Endothelial cell of umbilical vein (primary cell): ENCODE data around the gene CUL7. TPM values are rescaled to one million over a fixed set of nuclear protein-coding genes. Genes with fewer than 3 reads are reported as not detected.

Experiments used
- BruUV-seq: library from RNA; stranded (reverse); fragments of 400-500 nt; replicated peaks from 2 replicates; lab custom pipeline; 2021; lab: Mats Ljungman, UMichigan
- CTCF ChIA-PET: fragments of 300-600, 350-600 bp; sonication (Branson Sonifier 250); formaldehyde crosslinking; loops from one replicate; lab custom pipeline; 2021; ENCODE audit warnings: antibody characterized with exemption, inconsistent platforms; lab: Charles Lee
- POLR2A ChIA-PET: fragments of 300-600, 350-600 bp; sonication (Branson Sonifier 250); formaldehyde crosslinking; loops from one replicate; lab custom pipeline; 2021; ENCODE audit warnings: antibody characterized with exemption, inconsistent platforms; lab: Charles Lee
- DNase-seq: peaks from one replicate; pipeline ENCODE4 v3.0.0-alpha.2; 2011; ENCODE audit warnings: low read depth, low spot score
- FAIRE-seq: peaks from 2 replicates; lab custom pipeline; 2011; peaks lifted over from hg19 to GRCh38; lab: Jason Lieb, UNC
- H2AFZ ChIP-seq: 2 replicates; pipeline ENCODE4 v1.6.0; 2012; ENCODE audit warnings: low read depth, low read length, control low read depth, inconsistent platforms
- H3K27ac ChIP-seq: 2 replicates; pipeline ENCODE4 v1.5.1; 2011; ENCODE audit warnings: low read depth, mild to moderate bottlenecking, control low read depth, low read length, moderate library complexity; ENCODE audit not compliant: insufficient read depth
- H3K27me3 ChIP-seq, 2 experiments: 2 replicates each; pipeline versions ENCODE4 v1.6.0 to v1.6.1; 2011; ENCODE audit warnings: low read length in 2 of 2, mixed read lengths in 1 of 2; ENCODE audit not compliant: control insufficient read depth in 2 of 2, insufficient read depth in 2 of 2
- H3K36me3 ChIP-seq, 2 experiments: 2 replicates in 1 of 2; 3 replicates in 1 of 2; pipeline ENCODE4 v1.5.1; 2011; ENCODE audit warnings: low read length in 2 of 2, mild to moderate bottlenecking in 1 of 2, moderate library complexity in 1 of 2; ENCODE audit not compliant: control insufficient read depth in 2 of 2, insufficient read depth in 2 of 2; ENCODE audit errors: extremely low read depth in 1 of 2
- H3K4me1 ChIP-seq: 3 replicates; pipeline ENCODE4 v1.5.1; 2011; ENCODE audit warnings: mild to moderate bottlenecking, low read length; ENCODE audit not compliant: control insufficient read depth, insufficient read depth; ENCODE audit errors: extremely low read depth
- H3K4me2 ChIP-seq: 2 replicates; pipeline ENCODE4 v1.6.1; 2011; ENCODE audit warnings: low read length, control low read depth, mixed read lengths; ENCODE audit not compliant: insufficient read depth
- H3K4me3 ChIP-seq, 3 experiments: fragments of 200-600 bp in 1 of 3; sonication (generic), shearing (Covaris generic) in 1 of 3; replicated peaks in 1 of 3; 2 replicates each; pipeline ENCODE4 v1.5.1; 2011 to 2016; ENCODE audit warnings: control low read depth in 3 of 3, low read length in 3 of 3, mild to moderate bottlenecking in 2 of 3, inconsistent platforms in 1 of 3, low read depth in 1 of 3, moderate library complexity in 1 of 3; ENCODE audit not compliant: insufficient read depth in 1 of 3
- H3K79me2 ChIP-seq: 2 replicates; pipeline ENCODE4 v1.6.0; 2012; ENCODE audit warnings: low read length, inconsistent platforms; ENCODE audit not compliant: control insufficient read depth, insufficient read depth
- H3K9ac ChIP-seq: replicated peaks from 2 replicates; pipeline ENCODE3; 2011; ENCODE audit warnings: low read length, control low read depth; ENCODE audit not compliant: insufficient read depth; ENCODE audit errors: extremely low read depth
- H3K9me1 ChIP-seq: replicated peaks from 3 replicates; pipeline ENCODE4 v1.6.0; 2011; ENCODE audit warnings: mild to moderate bottlenecking, low read length; ENCODE audit not compliant: control insufficient read depth, insufficient read depth; ENCODE audit errors: extremely low read depth
- H3K9me3 ChIP-seq: replicated peaks from 2 replicates; pipeline ENCODE4 v1.5.1; 2012; ENCODE audit warnings: low read length, inconsistent platforms; ENCODE audit not compliant: control insufficient read depth, insufficient read depth
- H4K20me1 ChIP-seq: replicated peaks from 2 replicates; pipeline ENCODE3; 2011; ENCODE audit warnings: mild to moderate bottlenecking, low read length; ENCODE audit not compliant: control insufficient read depth, insufficient read depth; ENCODE audit errors: extremely low read depth
- CTCF ChIP-seq, 2 donors: IDR thresholded peaks; 1 replicate in 1 of 2; 2 replicates in 1 of 2; pipeline ENCODE4 v1.5.1; 2011; ENCODE audit warnings: low read length in 2 of 2, mild to moderate bottlenecking in 2 of 2, moderate library complexity in 2 of 2, control low read depth in 1 of 2, inconsistent platforms in 1 of 2, low read depth in 1 of 2; ENCODE audit not compliant: insufficient read depth in 1 of 2; ENCODE audit errors: extremely low read depth in 1 of 2
- EZH2 ChIP-seq: IDR thresholded peaks from 2 replicates; pipeline ENCODE4 v1.6.1; 2012; ENCODE audit warnings: borderline replicate concordance, low read depth, mild to moderate bottlenecking, moderate library complexity, low read length, inconsistent platforms; ENCODE audit not compliant: severe bottlenecking
- FOS ChIP-seq: IDR thresholded peaks from 2 replicates; pipeline ENCODE4 v1.6.1; 2011; ENCODE audit warnings: mild to moderate bottlenecking, low read length, moderate library complexity, borderline replicate concordance; ENCODE audit not compliant: insufficient read depth
- GATA2 ChIP-seq: IDR thresholded peaks from 2 replicates; pipeline ENCODE4 v1.7.0; 2011; ENCODE audit warnings: low read depth, mild to moderate bottlenecking, moderate library complexity, mixed read lengths, low read length; ENCODE audit not compliant: insufficient read length, insufficient read depth
- JUN ChIP-seq: IDR thresholded peaks from 2 replicates; pipeline ENCODE4 v1.6.1; 2011; ENCODE audit warnings: borderline replicate concordance, low read depth; ENCODE audit not compliant: insufficient read length, insufficient read depth
- MAX ChIP-seq: IDR thresholded peaks from 2 replicates; pipeline ENCODE4 v1.6.1; 2011; ENCODE audit not compliant: insufficient read depth, insufficient read length
- MYC ChIP-seq: IDR thresholded peaks from one replicate; pipeline ENCODE4 v1.6.1; 2011; ENCODE audit warnings: mild to moderate bottlenecking, low read depth, low read length
- POLR2A ChIP-seq: IDR thresholded peaks from 2 replicates; pipeline ENCODE4 v1.6.1; 2012; ENCODE audit warnings: low read depth, mild to moderate bottlenecking, control low read depth, low read length
- POLR2AphosphoS5 ChIP-seq: IDR thresholded peaks from 2 replicates; pipeline ENCODE4 v1.6.1; 2012; ENCODE audit warnings: low read depth, mild to moderate bottlenecking, control low read depth, low read length, moderate library complexity; ENCODE audit not compliant: insufficient read depth
- dilution Hi-C: fragments of 300-500 bp; cut with MboI; formaldehyde crosslinking; loops from one replicate; pipeline ENCODE4 v1.15.0; 2019; ENCODE audit warnings: low sequenced_read_pairs; ENCODE audit not compliant: extremely low pct_ligation_motif_present
- intact Hi-C: fragments of 100-400 bp; cut with micrococcal nuclease; formaldehyde crosslinking; loops from one replicate; pipeline ENCODE4 v1.10.0; 2022
- polyA plus RNA-seq, 4 experiments: library from polyadenylated mRNA; depleted of rRNA in 3 of 4; stranded (reverse) in 3 of 4; unstranded in 1 of 4; fragments of >200 nt; gene quantifications; 2 replicates each; pipeline versions ENCODE4 v1.2.1 to v1.2.3, GENCODE V29; 2011 to 2012; ENCODE audit warnings: missing spikeins in 1 of 4
- total RNA-seq: library from RNA; stranded (reverse); gene quantifications from 2 replicates; pipeline ENCODE4 v1.2.3, GENCODE V29; 2021

The CUL7 gene
- total and polyA plus RNA-seq, 2 donors (not counting 3 experiments of a cell fraction or from before 2014, with no cell fraction given) = 29.4 to 33.7 TPM

GRCh38 chr6:43013097-43013842, 40.4 kb downstream of the CUL7 start:
- H3K36me3 ChIP-seq = peaks cover 10 to 26% of the 10 kb centered on the region in 2 experiments
- CTCF ChIA-PET = interaction anchor here (0.9 to 8.7 kb wide), 6 partner anchors 25 to 131 kb away, joined by 3 to 55 read pairs (median 4); partner anchors contain the start of genes CUL7 and PEX6
- DNase-seq = no peak

GRCh38 chr6:43012364-43012763, 41.3 kb downstream of the CUL7 start:
- TF ChIP-seq MAX = no peak
- no peak for TF ChIP-seq MYC
- no peak for TF ChIP-seq JUN
- no peak for TF ChIP-seq FOS
- TF ChIP-seq POLR2AphosphoS5 = no peak
- TF ChIP-seq POLR2A = no peak
- no peak for TF ChIP-seq CTCF (IDR thresholded peaks at IDR 0.05; ENCODE audit: extremely low read depth in 1 of 2, insufficient read depth in 1 of 2, low read depth in 1 of 2, low read length in 2 of 2)
- no peak for TF ChIP-seq GATA2
- TF ChIP-seq EZH2 = no peak
- no peak overlapping the region for H3K9ac ChIP-seq
- BruUV-seq = no TSS peak
- ChIA-PET CTCF (interaction anchor here (8.7 kb wide), 1 partner anchor 132 kb away, joined by 55 read pairs; no protein-coding TSS in a partner anchor), POLR2A (interaction anchor here (1.0 kb wide), 1 partner anchor 28 kb away, joined by 3 read pairs; the partner anchor contains the start of gene PPP2R5D)
- H3K9me3 ChIP-seq = no peaks in the 10 kb centered on the region
- intact Hi-C loops (loop anchor here (5.0 kb wide), 1 partner anchor 50 kb away; the partner anchor contains the start of gene GNMT), dilution Hi-C loops (no loop called here)
- H3K27me3 ChIP-seq = no peaks in the 10 kb centered on the region
- peaks cover 17% of the 10 kb centered on the region for H3K4me1 ChIP-seq
- peaks cover 34% of the 10 kb centered on the region for H3K79me2 ChIP-seq
- peak overlapping the region; percentile 86 for H3K4me2 ChIP-seq
- peaks cover 14 to 28% of the 10 kb centered on the region in 2 experiments for H3K36me3 ChIP-seq
- no peak for FAIRE-seq
- no peak overlapping the region for H3K4me3 ChIP-seq
- no peak for DNase-seq
- no peak overlapping the region for H3K27ac ChIP-seq
- no peaks in the 10 kb centered on the region for H3K9me1 ChIP-seq
- H2AFZ ChIP-seq = no peak overlapping the region
- H4K20me1 ChIP-seq = no peaks in the 10 kb centered on the region

More at GRCh38 chr6:43013097-43013842, 40.4 kb downstream of the CUL7 start:
- intact Hi-C loops (loop anchor here (1.0 to 5.0 kb wide), 2 partner anchors 29 to 51 kb away; partner anchors contain the start of genes GNMT and PPP2R5D), dilution Hi-C loops (no loop called here)
- POLR2A ChIA-PET = interaction anchor here (0.7 to 1.9 kb wide), 8 partner anchors 17 to 84 kb away, joined by 3 to 9 read pairs (median 5); partner anchors contain the start of genes CNPY3, CUL7, KLC4 and MRPL2
- H2AFZ ChIP-seq = peak overlapping the region; percentile 84
- H3K27me3 ChIP-seq = no peaks in the 10 kb centered on the region
- no peaks in the 10 kb centered on the region for H3K9me1 ChIP-seq
- H3K27ac ChIP-seq = peak overlapping the region; percentile 29
- peak overlapping the region; percentile 56 to 87 (median 72) for H3K4me3 ChIP-seq
- TSS peak; percentile 80 for BruUV-seq
- H3K9ac ChIP-seq = peak overlapping the region; percentile 49
- peak overlapping the region; percentile 86 for H3K4me2 ChIP-seq
- no peak for TF ChIP-seq EZH2
- TF ChIP-seq POLR2A = peak; percentile 24
- no peaks in the 10 kb centered on the region for H4K20me1 ChIP-seq
- H3K79me2 ChIP-seq = peaks cover 34% of the 10 kb centered on the region
- FAIRE-seq = peak; percentile 21
- no peaks in the 10 kb centered on the region for H3K9me3 ChIP-seq
- peaks cover 17% of the 10 kb centered on the region for H3K4me1 ChIP-seq
